Liver (tissue), 3 donors: ENCODE measurements around the gene IFNAR2.

ENCODE experiments used
- CTCF ChIP-seq: fragments of 150-350 bp; IDR thresholded peaks from 2 replicates; pipeline ENCODE4 v1.5.1; 2017; ENCODE audit warnings: improper control_type of control experiment, low read depth, low read length; ENCODE audit not compliant: missing input control
- EGR1 ChIP-seq, 2 donors: IDR thresholded peaks; 2 replicates each; pipeline ENCODE4 v1.6.1; 2016 to 2018; ENCODE audit warnings: antibody characterized with exemption in 2 of 2, low read depth in 2 of 2
- GABPA ChIP-seq, 2 donors: IDR thresholded peaks in 1 of 2; conservative IDR thresholded peaks in 1 of 2; 2 replicates each; pipeline ENCODE4 v1.6.1; 2016; ENCODE audit warnings: antibody characterized with exemption in 2 of 2, mild to moderate bottlenecking in 1 of 2, moderate library complexity in 1 of 2
- HNF4A ChIP-seq, 2 donors: conservative IDR thresholded peaks; 2 replicates each; pipeline ENCODE4 v1.6.1; 2016; ENCODE audit warnings: antibody characterized with exemption in 2 of 2, mild to moderate bottlenecking in 2 of 2
- JUND ChIP-seq, 2 donors: IDR thresholded peaks; 2 replicates each; pipeline ENCODE4 v1.6.1; 2016; ENCODE audit warnings: antibody characterized with exemption in 2 of 2
- MAX ChIP-seq: IDR thresholded peaks from 2 replicates; pipeline ENCODE4 v1.6.1; 2016; ENCODE audit warnings: antibody characterized with exemption
- RAD21 ChIP-seq, 2 donors: IDR thresholded peaks; 2 replicates each; pipeline ENCODE4 v1.6.1; 2016; ENCODE audit warnings: antibody characterized with exemption in 2 of 2, mild to moderate bottlenecking in 2 of 2
- SP1 ChIP-seq: IDR thresholded peaks from 2 replicates; pipeline ENCODE4 v1.6.1; 2018; ENCODE audit warnings: antibody characterized with exemption, mild to moderate bottlenecking
- TAF1 ChIP-seq: conservative IDR thresholded peaks from 2 replicates; pipeline ENCODE4 v1.6.1; 2016; ENCODE audit warnings: antibody characterized with exemption, mild to moderate bottlenecking
- ZBTB33 ChIP-seq: IDR thresholded peaks from 2 replicates; pipeline ENCODE4 v1.6.1; 2016; ENCODE audit warnings: antibody characterized with exemption
- TF ChIP-seq, protein P1 (sequence below): IDR thresholded peaks from 2 replicates; pipeline ENCODE4 v1.6.1; 2016; ENCODE audit warnings: antibody characterized with exemption, mild to moderate bottlenecking
- TF ChIP-seq, protein P2 (sequence below): IDR thresholded peaks from 2 replicates; pipeline ENCODE4 v1.6.1; 2016; ENCODE audit warnings: antibody characterized with exemption
- donor health status: healthy.
- donor health status: healthy.

DNA sequence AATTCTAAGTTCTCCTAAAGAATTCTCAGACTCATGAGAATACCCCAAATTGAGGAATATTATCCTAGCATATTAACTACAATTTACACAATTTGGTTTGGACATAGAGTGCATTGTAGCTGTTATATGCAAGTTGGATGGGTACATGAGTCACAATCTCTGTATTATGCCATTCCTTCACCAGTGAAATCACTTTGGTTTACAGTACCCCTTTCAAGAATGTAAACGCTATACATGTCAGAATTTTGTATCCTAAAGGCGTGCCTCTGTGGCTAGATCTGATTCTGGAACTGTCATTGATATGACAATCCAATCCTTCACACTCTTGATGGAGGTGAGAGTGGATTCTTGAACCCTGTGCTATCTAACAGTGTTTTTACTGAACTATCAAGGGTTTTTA, 29.7 kb downstream of the IFNAR2 start:
- no peak for TF ChIP-seq CTCF
- TF ChIP-seq HNF4A (conservative IDR thresholded peaks at IDR 0.05), result no peak
- no peak for TF ChIP-seq RAD21 (IDR thresholded peaks at IDR 0.05)
- TF ChIP-seq GABPA (IDR thresholded peaks at IDR 0.05 in 1 of 2, conservative IDR thresholded peaks at IDR 0.05 in 1 of 2), result no peak
- TF ChIP-seq, protein P1, sequence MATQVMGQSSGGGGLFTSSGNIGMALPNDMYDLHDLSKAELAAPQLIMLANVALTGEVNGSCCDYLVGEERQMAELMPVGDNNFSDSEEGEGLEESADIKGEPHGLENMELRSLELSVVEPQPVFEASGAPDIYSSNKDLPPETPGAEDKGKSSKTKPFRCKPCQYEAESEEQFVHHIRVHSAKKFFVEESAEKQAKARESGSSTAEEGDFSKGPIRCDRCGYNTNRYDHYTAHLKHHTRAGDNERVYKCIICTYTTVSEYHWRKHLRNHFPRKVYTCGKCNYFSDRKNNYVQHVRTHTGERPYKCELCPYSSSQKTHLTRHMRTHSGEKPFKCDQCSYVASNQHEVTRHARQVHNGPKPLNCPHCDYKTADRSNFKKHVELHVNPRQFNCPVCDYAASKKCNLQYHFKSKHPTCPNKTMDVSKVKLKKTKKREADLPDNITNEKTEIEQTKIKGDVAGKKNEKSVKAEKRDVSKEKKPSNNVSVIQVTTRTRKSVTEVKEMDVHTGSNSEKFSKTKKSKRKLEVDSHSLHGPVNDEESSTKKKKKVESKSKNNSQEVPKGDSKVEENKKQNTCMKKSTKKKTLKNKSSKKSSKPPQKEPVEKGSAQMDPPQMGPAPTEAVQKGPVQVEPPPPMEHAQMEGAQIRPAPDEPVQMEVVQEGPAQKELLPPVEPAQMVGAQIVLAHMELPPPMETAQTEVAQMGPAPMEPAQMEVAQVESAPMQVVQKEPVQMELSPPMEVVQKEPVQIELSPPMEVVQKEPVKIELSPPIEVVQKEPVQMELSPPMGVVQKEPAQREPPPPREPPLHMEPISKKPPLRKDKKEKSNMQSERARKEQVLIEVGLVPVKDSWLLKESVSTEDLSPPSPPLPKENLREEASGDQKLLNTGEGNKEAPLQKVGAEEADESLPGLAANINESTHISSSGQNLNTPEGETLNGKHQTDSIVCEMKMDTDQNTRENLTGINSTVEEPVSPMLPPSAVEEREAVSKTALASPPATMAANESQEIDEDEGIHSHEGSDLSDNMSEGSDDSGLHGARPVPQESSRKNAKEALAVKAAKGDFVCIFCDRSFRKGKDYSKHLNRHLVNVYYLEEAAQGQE, result no peak
- no peak for TF ChIP-seq MAX
- TF ChIP-seq ZBTB33, result no peak
- no peak for TF ChIP-seq TAF1
- TF ChIP-seq, protein P2, sequence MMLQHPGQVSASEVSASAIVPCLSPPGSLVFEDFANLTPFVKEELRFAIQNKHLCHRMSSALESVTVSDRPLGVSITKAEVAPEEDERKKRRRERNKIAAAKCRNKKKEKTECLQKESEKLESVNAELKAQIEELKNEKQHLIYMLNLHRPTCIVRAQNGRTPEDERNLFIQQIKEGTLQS, result no peak
- no peak for TF ChIP-seq JUND (IDR thresholded peaks at IDR 0.05)
- TF ChIP-seq EGR1 (IDR thresholded peaks at IDR 0.05; ENCODE audit: low read depth in 2 of 2), result no peak
- no peak for TF ChIP-seq SP1
